GM12878 (cell line): ENCODE data around the gene SERINC5. TPM values are rescaled to one million over a fixed set of nuclear protein-coding genes. Genes with fewer than 3 reads are reported as not detected.

Experiments
- ATAC-seq: fragments of 200-7000 bp; cut with Tn5 transposase; 3 replicates; pipeline ENCODE4 v1.9.1; 2020; ENCODE audit warnings: mild to moderate bottlenecking, moderate library complexity
- BruUV-seq: library from RNA; stranded (reverse); fragments of 400-500 nt; replicated peaks from 2 replicates; lab custom pipeline; 2021; lab: Mats Ljungman, UMichigan
- CTCF ChIA-PET: fragments of 300-600 bp; sonication (Branson Sonifier 250); formaldehyde crosslinking; extraction: SDS; loops from one replicate; lab custom pipeline; 2021; ENCODE audit warnings: inconsistent platforms; lab: Yijun Ruan, JAX
- POLR2A ChIA-PET: fragments of 350-600 bp; formaldehyde crosslinking; extraction: SDS; loops from one replicate; lab custom pipeline; 2021; ENCODE audit warnings: inconsistent platforms; lab: Charles Lee
- RAD21 ChIA-PET: fragments of 300-600 bp; sonication (Branson Sonifier 250); formaldehyde crosslinking; loops from one replicate; lab custom pipeline; 2023; ENCODE audit warnings: antibody characterized with exemption; ENCODE audit not compliant: unreplicated experiment; lab: Charles Lee
- SMC1A ChIA-PET: fragments of 300-600 bp; sonication (Branson Sonifier 250); formaldehyde crosslinking; loops from one replicate; lab custom pipeline; 2023; ENCODE audit not compliant: unreplicated experiment, uncharacterized antibody; lab: Charles Lee
- DNase-seq: peaks from one replicate; pipeline ENCODE4 v3.0.0-alpha.2; 2011; ENCODE audit warnings: low read depth, low spot score
- FAIRE-seq: peaks from 3 replicates; lab custom pipeline; 2011; peaks lifted over from hg19 to GRCh38; lab: Jason Lieb, UNC
- H2AFZ ChIP-seq: 2 replicates; pipeline ENCODE4 v1.6.0; 2011; ENCODE audit warnings: low read depth, low read length, control low read depth; ENCODE audit not compliant: control insufficient read depth
- H3K27ac ChIP-seq: 2 replicates; pipeline ENCODE4 v1.5.1; 2011; ENCODE audit warnings: control low read depth; ENCODE audit not compliant: control insufficient read depth, insufficient read depth
- H3K27me3 ChIP-seq, 2 experiments: replicated peaks in 1 of 2; 2 replicates each; pipeline versions ENCODE4 v1.6.0 to v1.6.1; 2011; ENCODE audit warnings: low read length in 1 of 2; ENCODE audit not compliant: control insufficient read depth in 2 of 2, insufficient read depth in 2 of 2
- H3K36me3 ChIP-seq, 2 experiments: 2 replicates each; pipeline ENCODE4 v1.5.1; 2011; ENCODE audit warnings: low read length in 1 of 2; ENCODE audit not compliant: control insufficient read depth in 2 of 2, insufficient read depth in 2 of 2
- H3K4me1 ChIP-seq: 2 replicates; pipeline ENCODE4 v1.6.1; 2011; ENCODE audit warnings: mild to moderate bottlenecking, low read length, moderate library complexity, mixed read lengths; ENCODE audit not compliant: control insufficient read depth, insufficient read depth
- H3K4me2 ChIP-seq: 2 replicates; pipeline ENCODE4 v1.6.0; 2011; ENCODE audit warnings: control low read depth; ENCODE audit not compliant: control insufficient read depth, insufficient read depth
- H3K4me3 ChIP-seq: fragments of 200-600 bp; sonication (generic); 2 replicates; pipeline ENCODE4 v1.5.1; 2016
- H3K79me2 ChIP-seq: 2 replicates; pipeline ENCODE4 v1.6.0; 2011; ENCODE audit warnings: low read length; ENCODE audit not compliant: control insufficient read depth, insufficient read depth
- H3K9ac ChIP-seq: 2 replicates; pipeline ENCODE4 v1.8.0; 2011; ENCODE audit warnings: low read length, control low read depth, mixed read lengths; ENCODE audit not compliant: control insufficient read depth, insufficient read depth
- H3K9me3 ChIP-seq: replicated peaks from 3 replicates; pipeline ENCODE4 v1.5.1; 2011; ENCODE audit warnings: mild to moderate bottlenecking, low read length; ENCODE audit not compliant: control insufficient read depth, insufficient read depth
- H4K20me1 ChIP-seq: 2 replicates; pipeline ENCODE4 v1.6.0; 2011; ENCODE audit not compliant: control insufficient read depth, insufficient read depth
- ATF7 ChIP-seq: fragments of 450-650 bp; IDR thresholded peaks from 2 replicates; pipeline ENCODE4 v1.6.1; 2016; ENCODE audit warnings: low read depth, mild to moderate bottlenecking
- ESRRA ChIP-seq: IDR thresholded peaks from 2 replicates; pipeline ENCODE4 v1.6.1; 2012; ENCODE audit warnings: mild to moderate bottlenecking, low read length, improper control_type of control experiment
- EZH2 ChIP-seq: IDR thresholded peaks from 2 replicates; pipeline ENCODE4 v1.6.1; 2012; ENCODE audit warnings: low read depth, mild to moderate bottlenecking, control low read depth, inconsistent platforms, low read length, borderline replicate concordance; ENCODE audit not compliant: control insufficient read depth
- MYB ChIP-seq: fragments of 150-350 bp; IDR thresholded peaks from 2 replicates; pipeline ENCODE4 v1.6.1; 2014; ENCODE audit warnings: mild to moderate bottlenecking, low read depth, low read length, borderline replicate concordance
- RFX5 ChIP-seq: IDR thresholded peaks from 2 replicates; pipeline ENCODE4 v1.6.1; 2011; ENCODE audit warnings: low read depth, low read length, improper control_type of control experiment
- WGBS: methylation state at CpG from one replicate; pipeline ENCODE4 v1.1.6; 2016; ENCODE audit warnings: low lambda C conversion rate; ENCODE audit not compliant: insufficient replicate concordance, insufficient coverage; ENCODE audit errors: missing lambda C conversion rate; 5-methylcytosine and 5-hydroxymethylcytosine counted together
- in situ Hi-C: fragments of 300-500 bp; cut with MboI; formaldehyde crosslinking; loops from 9 replicates; pipeline ENCODE4 v1.14.3; 2018; ENCODE audit warnings: mixed read lengths
- intact Hi-C: fragments of 100-400 bp; cut with micrococcal nuclease; formaldehyde crosslinking; loops from one replicate; pipeline ENCODE4 v1.14.2; 2022; ENCODE audit not compliant: unreplicated experiment
- polyA plus RNA-seq, 11 experiments: library from polyadenylated mRNA; depleted of rRNA in 4 of 11; unstranded in 6 of 11; stranded (reverse) in 5 of 11; fragments of >200 nt; fragmentation: Nextera tagmentation in 4 of 11; fragmentation: Illumina TruSeq in 1 of 11; extraction: Ambion mirVana in 4 of 11; extraction: Trizol in 1 of 11; gene quantifications; 1 replicate in 1 of 11; 2 replicates in 10 of 11; pipeline versions ENCODE4 v1.2.1 to v1.2.3, GENCODE V29; 2011 to 2016; ENCODE audit warnings: inconsistent platforms in 2 of 11, missing spikeins in 2 of 11, low read depth in 1 of 11
- total RNA-seq, 4 experiments: library from RNA; depleted of rRNA in 3 of 4; stranded (reverse); fragments of >200 nt in 3 of 4; fragmentation: Illumina TruSeq in 1 of 4; extraction: Trizol in 1 of 4; gene quantifications; 2 replicates each; pipeline versions ENCODE4 v1.2.1 to v1.2.3, GENCODE V29; 2013 to 2021
- TF ChIP-seq, protein P1 (sequence below): IDR thresholded peaks from 2 replicates; pipeline ENCODE4 v1.6.1; 2012; ENCODE audit warnings: low read depth, low read length, improper control_type of control experiment
- TF ChIP-seq, protein P2 (sequence below): IDR thresholded peaks from 2 replicates; pipeline ENCODE4 v1.6.1; 2012; ENCODE audit warnings: low read depth, low read length, improper control_type of control experiment

The SERINC5 gene
- total and polyA plus RNA-seq, 10 of the 15 experiments (the other 5 are each of a cell fraction or from before 2014, with no cell fraction given) = 0.66 to 7.0 (median 2.8) TPM

DNA sequence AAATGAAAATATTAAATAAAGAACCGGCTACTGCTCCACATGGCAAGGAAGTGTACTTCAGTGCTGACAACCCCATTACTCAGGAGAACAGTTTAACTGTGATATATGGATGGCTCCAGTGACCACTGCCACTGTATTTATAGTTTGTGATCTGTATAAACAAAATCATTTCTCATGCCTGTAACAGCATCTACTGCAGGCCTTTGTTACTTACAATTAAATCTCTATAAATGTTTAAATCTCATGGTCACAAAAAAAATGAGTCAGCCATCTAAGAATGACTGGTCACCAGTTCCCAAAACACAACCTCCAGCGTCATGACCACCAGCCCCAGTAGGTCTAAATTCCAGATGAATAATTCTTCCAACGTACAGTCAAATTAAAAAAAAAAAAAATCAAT, 24.6 kb downstream of the SERINC5 start:
- ChIA-PET POLR2A (no interaction called here), RAD21 (no interaction called here), CTCF (no interaction called here), SMC1A (interaction anchor here (0.6 to 1.3 kb wide), 4 partner anchors 15 to 1240 kb away, joined by 3 to 4 read pairs (median 3); no protein-coding TSS in a partner anchor)
- H3K4me3 ChIP-seq = no peak overlapping the region
- in situ Hi-C loops (no loop called here), intact Hi-C loops (no loop called here)
- no peaks in the 10 kb centered on the region for H3K4me1 ChIP-seq
- no peaks in the 10 kb centered on the region for H4K20me1 ChIP-seq
- WGBS = 7% methylated on average over 3 of the region's 3 CpGs
- ATAC-seq (peak; percentile 59), FAIRE-seq (no peak), DNase-seq (no peak)
- no TSS peak for BruUV-seq
- no peak overlapping the region for H3K9ac ChIP-seq
- no peaks in the 10 kb centered on the region for H3K36me3 ChIP-seq
- TF ChIP-seq EZH2 (no peak), MYB (no peak), ATF7 (no peak), RFX5 (no peak), ESRRA (no peak)
- TF ChIP-seq, protein P1, sequence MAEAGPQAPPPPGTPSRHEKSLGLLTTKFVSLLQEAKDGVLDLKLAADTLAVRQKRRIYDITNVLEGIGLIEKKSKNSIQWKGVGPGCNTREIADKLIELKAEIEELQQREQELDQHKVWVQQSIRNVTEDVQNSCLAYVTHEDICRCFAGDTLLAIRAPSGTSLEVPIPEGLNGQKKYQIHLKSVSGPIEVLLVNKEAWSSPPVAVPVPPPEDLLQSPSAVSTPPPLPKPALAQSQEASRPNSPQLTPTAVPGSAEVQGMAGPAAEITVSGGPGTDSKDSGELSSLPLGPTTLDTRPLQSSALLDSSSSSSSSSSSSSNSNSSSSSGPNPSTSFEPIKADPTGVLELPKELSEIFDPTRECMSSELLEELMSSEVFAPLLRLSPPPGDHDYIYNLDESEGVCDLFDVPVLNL = no peak
- TF ChIP-seq, protein P2, sequence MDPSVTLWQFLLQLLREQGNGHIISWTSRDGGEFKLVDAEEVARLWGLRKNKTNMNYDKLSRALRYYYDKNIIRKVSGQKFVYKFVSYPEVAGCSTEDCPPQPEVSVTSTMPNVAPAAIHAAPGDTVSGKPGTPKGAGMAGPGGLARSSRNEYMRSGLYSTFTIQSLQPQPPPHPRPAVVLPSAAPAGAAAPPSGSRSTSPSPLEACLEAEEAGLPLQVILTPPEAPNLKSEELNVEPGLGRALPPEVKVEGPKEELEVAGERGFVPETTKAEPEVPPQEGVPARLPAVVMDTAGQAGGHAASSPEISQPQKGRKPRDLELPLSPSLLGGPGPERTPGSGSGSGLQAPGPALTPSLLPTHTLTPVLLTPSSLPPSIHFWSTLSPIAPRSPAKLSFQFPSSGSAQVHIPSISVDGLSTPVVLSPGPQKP = no peak
- H2AFZ ChIP-seq = no peak overlapping the region
- no peaks in the 10 kb centered on the region for H3K79me2 ChIP-seq
- no peaks in the 10 kb centered on the region for H3K27me3 ChIP-seq
- H3K27ac ChIP-seq = no peak overlapping the region
- H3K9me3 ChIP-seq = no peaks in the 10 kb centered on the region
- no peak overlapping the region for H3K4me2 ChIP-seq
